ENCODE measurements around the gene MYH15. TPM values are rescaled to one million over a fixed set of nuclear protein-coding genes. Genes with fewer than 3 reads are reported as not detected.

The MYH15 gene
- total and polyA plus RNA-seq, 5 experiments from 2014 or later, result 0.05 to 0.47 TPM; not detected in 3

- Mint-ChIP-seq H3K9me3 (peaks cover 0 to 8% (median 0%) of the 10 kb centered on the region in 9 donors), H3K27ac (no peak overlapping the region), H3K36me3 (peaks cover 0 to 6% (median 0%) of the 10 kb centered on the region in 3 donors), H3K4me1 (peaks cover 0 to 25% (median 2%) of the 10 kb centered on the region in 4 donors), H3K4me3 (no peak overlapping the region), H3K27me3 (peaks cover 0 to 1% (median 0%) of the 10 kb centered on the region in 5 donors)
- POLR2A ChIA-PET, result interaction anchor here (1.0 kb wide), 1 partner anchor 475 kb away, joined by 5 read pairs; no protein-coding TSS in a partner anchor
- DNase-seq, result no peak
- no peak for ATAC-seq
Measured at GRCh38 chr3:108403686-108404345, 106.6 kb downstream of the MYH15 start.

- peaks cover 0 to 8% (median 0%) of the 10 kb centered on the region in 9 donors for H3K9me3 Mint-ChIP-seq
- H3K27ac Mint-ChIP-seq, result peak overlapping the region in 2 of 10 donors; percentile 3 to 10
- POLR2A ChIA-PET, result interaction anchor here (1.0 kb wide), 1 partner anchor 475 kb away, joined by 5 read pairs; no protein-coding TSS in a partner anchor
- H3K4me1 Mint-ChIP-seq, result peaks cover 0 to 20% (median 2%) of the 10 kb centered on the region in 4 donors
- DNase-seq (no peak), ATAC-seq (no peak)
- H3K4me3 Mint-ChIP-seq, result no peak overlapping the region
- H3K27me3 Mint-ChIP-seq, result peaks cover 0 to 1% (median 0%) of the 10 kb centered on the region in 5 donors
- H3K36me3 Mint-ChIP-seq, result peaks cover 0 to 6% (median 0%) of the 10 kb centered on the region in 3 donors
Measured at GRCh38 chr3:108403198-108403597, 107.2 kb downstream of the MYH15 start.

DNA sequence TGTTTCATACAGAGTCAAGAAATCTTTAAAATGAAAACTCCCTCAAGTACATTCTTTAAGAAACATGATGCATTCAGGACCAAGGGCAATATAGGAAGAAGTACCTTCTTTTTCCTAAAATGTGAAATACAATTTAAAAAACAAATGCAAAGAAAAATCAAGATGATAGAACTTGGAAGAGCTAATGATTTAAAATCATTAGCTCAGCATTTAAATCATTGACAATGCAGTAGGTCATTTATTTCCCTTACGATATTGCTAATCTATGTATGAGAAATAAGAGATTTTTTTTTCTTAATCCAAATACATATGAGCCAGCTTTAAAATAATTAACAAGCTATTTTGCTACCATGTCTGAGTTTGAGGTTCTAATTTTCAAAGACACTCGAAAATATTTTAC lies 108.6 kb downstream of the MYH15 start:
- POLR2A ChIA-PET, result interaction anchor here (0.5 kb wide), 1 partner anchor 1134 kb away, joined by 3 read pairs; no protein-coding TSS in a partner anchor
- DNase-seq (no peak), ATAC-seq (no peak)
- Mint-ChIP-seq H3K9me3 (peaks cover 0 to 8% (median 0%) of the 10 kb centered on the region in 9 donors), H3K27me3 (peaks cover 0 to 12% (median 4%) of the 10 kb centered on the region in 5 donors), H3K4me1 (peaks cover 0 to 6% (median 1%) of the 10 kb centered on the region in 4 donors), H3K36me3 (peaks cover 0 to 6% (median 0%) of the 10 kb centered on the region in 3 donors), H3K4me3 (no peak overlapping the region), H3K27ac (no peak overlapping the region)

DNA sequence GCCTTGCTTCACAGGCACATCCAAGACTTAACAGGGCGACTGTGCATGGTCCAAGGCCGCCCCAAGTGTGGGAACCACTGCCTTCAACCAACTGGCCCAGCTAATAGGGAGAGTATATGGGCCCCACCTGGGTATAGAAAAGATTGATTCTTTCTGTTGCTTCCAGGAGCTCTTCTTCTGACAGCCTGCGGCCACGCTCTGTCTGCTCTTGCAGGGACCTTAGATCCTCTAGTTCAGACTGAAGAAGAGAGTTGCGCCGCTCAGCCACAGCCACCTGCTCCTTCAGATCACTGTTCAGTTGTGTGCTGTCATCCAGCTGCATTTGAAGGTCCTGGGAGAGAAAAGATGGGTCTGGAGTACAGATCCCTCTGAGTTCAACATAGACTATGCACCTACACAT lies 111.9 kb downstream of the MYH15 start:
- Mint-ChIP-seq H3K4me3 (no peak overlapping the region), H3K4me1 (peaks cover 0 to 2% (median 0%) of the 10 kb centered on the region in 4 donors), H3K36me3 (peaks cover 0 to 6% (median 0%) of the 10 kb centered on the region in 3 donors), H3K27me3 (peaks cover 0 to 13% (median 4%) of the 10 kb centered on the region in 5 donors), H3K27ac (no peak overlapping the region), H3K9me3 (peaks cover 0 to 8% (median 0%) of the 10 kb centered on the region in 9 donors)
- ATAC-seq (no peak), DNase-seq (no peak)
- POLR2A ChIA-PET, result no interaction called here

- no peak for ATAC-seq
- Mint-ChIP-seq H3K36me3 (peaks cover 0 to 6% (median 0%) of the 10 kb centered on the region in 3 donors), H3K27me3 (peaks cover 0 to 22% (median 4%) of the 10 kb centered on the region in 5 donors), H3K4me1 (peaks cover 0 to 2% (median 0%) of the 10 kb centered on the region in 4 donors), H3K4me3 (no peak overlapping the region), H3K9me3 (peaks cover 0 to 8% (median 0%) of the 10 kb centered on the region in 9 donors), H3K27ac (no peak overlapping the region)
- no peak for DNase-seq
- POLR2A ChIA-PET, result no interaction called here
Measured at GRCh38 chr3:108396336-108396735, 114.1 kb downstream of the MYH15 start.

DNA sequence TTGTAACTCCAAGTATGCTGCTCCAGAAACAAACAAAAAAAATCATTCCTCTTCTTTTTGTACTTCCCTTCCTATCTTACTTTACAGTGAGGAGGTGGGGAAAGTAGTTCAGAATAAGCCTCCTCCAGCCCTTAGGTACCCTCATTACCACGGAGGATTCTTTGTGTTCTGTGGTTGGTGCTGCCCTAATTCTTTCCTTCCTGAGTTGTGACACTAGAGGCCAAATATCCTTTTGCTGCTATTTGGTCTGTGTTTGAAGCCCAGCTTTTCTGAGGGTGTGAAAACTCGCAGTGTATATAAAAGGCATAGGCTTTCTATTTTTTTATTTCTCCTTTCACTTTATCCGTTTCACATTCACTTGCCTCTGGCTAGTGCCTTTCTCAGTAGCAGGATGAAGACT lies 115.8 kb downstream of the MYH15 start:
- Mint-ChIP-seq H3K4me1 (peaks cover 0 to 2% (median 0%) of the 10 kb centered on the region in 4 donors), H3K27me3 (peaks cover 0 to 27% (median 4%) of the 10 kb centered on the region in 5 donors), H3K36me3 (no peaks in the 10 kb centered on the region), H3K9me3 (peaks cover 0 to under 1% (median 0%) of the 10 kb centered on the region in 9 donors), H3K4me3 (no peak overlapping the region), H3K27ac (peak overlapping the region in 1 of 10 donors; percentile 57)
- POLR2A ChIA-PET, result no interaction called here
- ATAC-seq (no peak), DNase-seq (no peak)

DNA sequence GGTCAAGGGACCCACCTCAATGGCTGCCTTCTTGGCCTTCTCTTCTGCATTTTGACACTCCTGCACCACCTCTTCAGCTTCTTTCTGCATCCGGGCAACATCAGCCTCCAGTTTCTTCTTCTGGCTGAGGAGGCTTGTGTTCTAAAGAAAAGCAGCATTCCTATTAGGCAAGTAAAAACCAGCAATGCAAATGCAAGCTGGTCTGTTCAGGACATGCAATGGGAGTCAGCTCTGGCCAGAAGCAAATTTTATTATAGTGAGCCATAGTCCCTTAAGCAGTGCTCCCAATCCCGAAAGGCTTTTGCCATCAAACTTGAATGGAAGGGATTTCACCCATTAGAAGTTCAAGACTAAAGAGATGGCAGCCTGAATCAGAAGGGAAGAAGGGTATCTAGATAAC lies 116.4 kb downstream of the MYH15 start:
- DNase-seq, result no peak

GRCh38 chr3:108393128-108393900 lies 117.1 kb downstream of the MYH15 start:
- no peak overlapping the region for H3K4me3 Mint-ChIP-seq
- ATAC-seq, result no peak
- H3K9me3 Mint-ChIP-seq, result no peaks in the 10 kb centered on the region
- peaks cover 0 to 27% (median 3%) of the 10 kb centered on the region in 5 donors for H3K27me3 Mint-ChIP-seq
- H3K27ac Mint-ChIP-seq, result no peak overlapping the region
- no peak for DNase-seq
- POLR2A ChIA-PET, result no interaction called here
- H3K4me1 Mint-ChIP-seq, result peaks cover 0 to 11% (median under 1%) of the 10 kb centered on the region in 4 donors
- H3K36me3 Mint-ChIP-seq, result no peaks in the 10 kb centered on the region

More for the DNA sequence above, 116.4 kb downstream of the MYH15 start:
- Mint-ChIP-seq H3K4me1 (peaks cover 0 to 5% (median under 1%) of the 10 kb centered on the region in 4 donors), H3K27ac (no peak overlapping the region), H3K36me3 (no peaks in the 10 kb centered on the region), H3K27me3 (peaks cover 0 to 27% (median 3%) of the 10 kb centered on the region in 5 donors), H3K9me3 (no peaks in the 10 kb centered on the region), H3K4me3 (no peak overlapping the region)
- POLR2A ChIA-PET, result no interaction called here
- no peak for ATAC-seq

- ATAC-seq (no peak), DNase-seq (no peak)
- Mint-ChIP-seq H3K9me3 (no peaks in the 10 kb centered on the region), H3K4me3 (no peak overlapping the region), H3K4me1 (peaks cover 0 to 17% (median under 1%) of the 10 kb centered on the region in 4 donors), H3K27ac (no peak overlapping the region), H3K27me3 (peaks cover 0 to 18% (median under 1%) of the 10 kb centered on the region in 5 donors), H3K36me3 (no peaks in the 10 kb centered on the region)
- POLR2A ChIA-PET, result no interaction called here
Measured at GRCh38 chr3:108391917-108392593, 118.3 kb downstream of the MYH15 start.

DNA sequence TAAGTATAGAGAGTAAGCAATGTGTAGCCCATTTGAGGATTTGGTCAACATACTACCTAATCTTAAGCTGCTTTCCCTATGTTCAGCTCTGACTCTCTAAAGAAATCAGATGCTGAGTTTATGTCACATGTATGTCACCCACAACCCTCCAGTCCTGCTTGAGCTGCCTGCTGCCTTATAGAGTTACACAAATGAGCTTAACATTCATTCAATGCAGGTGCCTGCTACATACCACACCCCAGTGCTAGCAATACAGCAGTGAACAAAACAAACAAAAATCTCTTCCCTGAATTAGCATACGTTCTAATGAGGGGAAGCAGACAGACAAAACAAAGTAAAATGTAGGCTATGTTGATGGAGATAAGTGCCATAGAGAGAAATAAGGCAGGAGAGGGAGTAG lies 121.0 kb downstream of the MYH15 start:
- Mint-ChIP-seq H3K27ac (no peak overlapping the region), H3K4me3 (no peak overlapping the region), H3K4me1 (peaks cover 0 to 17% (median 0%) of the 10 kb centered on the region in 4 donors), H3K9me3 (no peaks in the 10 kb centered on the region), H3K36me3 (no peaks in the 10 kb centered on the region), H3K27me3 (peaks cover 0 to 14% (median 0%) of the 10 kb centered on the region in 5 donors)
- no peak for DNase-seq
- ATAC-seq, result no peak
- POLR2A ChIA-PET, result no interaction called here

GRCh38 chr3:108388136-108389132 lies 122.0 kb downstream of the MYH15 start:
- Mint-ChIP-seq H3K4me3 (no peak overlapping the region), H3K4me1 (peaks cover 0 to 17% (median 0%) of the 10 kb centered on the region in 4 donors), H3K27me3 (peaks cover 0 to 14% (median 0%) of the 10 kb centered on the region in 5 donors), H3K36me3 (no peaks in the 10 kb centered on the region), H3K9me3 (no peaks in the 10 kb centered on the region), H3K27ac (peak overlapping the region in 1 of 10 donors; percentile 51)
- POLR2A ChIA-PET, result no interaction called here
- DNase-seq, result no peak
- no peak for ATAC-seq
